ENCODE results near the gene KCNH5. TPM values are rescaled to one million over a fixed set of nuclear protein-coding genes. Genes with fewer than 3 reads are reported as not detected.

The KCNH5 gene
- polyA plus RNA-seq, 1 of the 3 experiments (the other 2 are of a cell fraction), result not detected

- no peaks in the 10 kb centered on the region for H3K4me1 ChIP-seq (ENCODE audit: control insufficient read depth in 1 of 2, insufficient read depth in 2 of 2, low read depth in 1 of 2, low read length in 1 of 2)
- H3K27ac ChIP-seq (ENCODE audit: low read depth in 2 of 2, low read length in 1 of 2), result no peak overlapping the region
- no peaks in the 10 kb centered on the region for H3K79me2 ChIP-seq (ENCODE audit: insufficient read depth)
- ChIA-PET CTCF (no interaction called here), POLR2A (no interaction called here)
- no peaks in the 10 kb centered on the region for H3K27me3 ChIP-seq (ENCODE audit: insufficient read depth)
- H3K4me2 ChIP-seq, result no peak overlapping the region
- no peak overlapping the region for H3K4me3 ChIP-seq (ENCODE audit: low read depth in 2 of 2, low read length in 1 of 2)
- H3K36me3 ChIP-seq (replicated peaks in 1 of 2; ENCODE audit: control insufficient read depth in 1 of 2, insufficient read depth in 2 of 2, low read length in 1 of 2), result no peaks in the 10 kb centered on the region
- H3K9me3 ChIP-seq, result no peaks in the 10 kb centered on the region
- H3K9ac ChIP-seq, result no peak overlapping the region
- no peaks in the 10 kb centered on the region for H3K9me2 ChIP-seq
- 38% methylated on average over 3 of the region's 3 CpGs for WGBS (ENCODE audit: low lambda C conversion rate)
- no peaks in the 10 kb centered on the region for H3F3A ChIP-seq (replicated peaks; ENCODE audit: insufficient read depth)
- no peaks in the 10 kb centered on the region for H4K20me1 ChIP-seq (ENCODE audit: insufficient read depth)
- no peak for DNase-seq
- TF ChIP-seq NFIC (IDR thresholded peaks at IDR 0.05; ENCODE audit: borderline replicate concordance) (no peak), TAF1 (IDR thresholded peaks at IDR 0.05; ENCODE audit: borderline replicate concordance, low read depth, low read length) (no peak), FOXJ3 (CRISPR knock-in tag; IDR thresholded peaks at IDR 0.05) (no peak), GATA2 (CRISPR knock-in tag; IDR thresholded peaks at IDR 0.05) (no peak), ELF1 (IDR thresholded peaks at IDR 0.05) (no peak), TEAD4 (IDR thresholded peaks at IDR 0.05; ENCODE audit: borderline replicate concordance, insufficient read depth) (no peak), SIN3A (IDR thresholded peaks at IDR 0.05; ENCODE audit: borderline replicate concordance, low read depth, low read length) (no peak), USF2 (IDR thresholded peaks at IDR 0.05; ENCODE audit: borderline replicate concordance, low read depth, low read length) (no peak), MAX (IDR thresholded peaks at IDR 0.05; ENCODE audit: low read depth) (no peak), GABPA (IDR thresholded peaks at IDR 0.05; ENCODE audit: low read depth) (no peak), USF1 (IDR thresholded peaks at IDR 0.05; ENCODE audit: borderline replicate concordance, low read depth) (no peak), NRF1 (IDR thresholded peaks at IDR 0.05; ENCODE audit: low read depth, low read length) (no peak), ZBTB33 (IDR thresholded peaks at IDR 0.05; ENCODE audit: borderline replicate concordance, low read depth) (no peak)
- no peak overlapping the region for H2AFZ ChIP-seq (ENCODE audit: low read depth)
Measured at GRCh38 chr14:62739647-62740046, 305.6 kb downstream of the KCNH5 start.

All from SK-N-SH (cell line).